SH-SY5Y (cell line): ENCODE results near the gene TTLL9.

Experiments
- GATA2 ChIP-seq: IDR thresholded peaks from 2 replicates; pipeline ENCODE4 v1.6.1; 2011; ENCODE audit warnings: mild to moderate bottlenecking, low read depth, low read length
- GATA3 ChIP-seq: IDR thresholded peaks from 2 replicates; pipeline ENCODE4 v1.6.1; 2011; ENCODE audit warnings: low read depth, mild to moderate bottlenecking, low read length, moderate library complexity

DNA sequence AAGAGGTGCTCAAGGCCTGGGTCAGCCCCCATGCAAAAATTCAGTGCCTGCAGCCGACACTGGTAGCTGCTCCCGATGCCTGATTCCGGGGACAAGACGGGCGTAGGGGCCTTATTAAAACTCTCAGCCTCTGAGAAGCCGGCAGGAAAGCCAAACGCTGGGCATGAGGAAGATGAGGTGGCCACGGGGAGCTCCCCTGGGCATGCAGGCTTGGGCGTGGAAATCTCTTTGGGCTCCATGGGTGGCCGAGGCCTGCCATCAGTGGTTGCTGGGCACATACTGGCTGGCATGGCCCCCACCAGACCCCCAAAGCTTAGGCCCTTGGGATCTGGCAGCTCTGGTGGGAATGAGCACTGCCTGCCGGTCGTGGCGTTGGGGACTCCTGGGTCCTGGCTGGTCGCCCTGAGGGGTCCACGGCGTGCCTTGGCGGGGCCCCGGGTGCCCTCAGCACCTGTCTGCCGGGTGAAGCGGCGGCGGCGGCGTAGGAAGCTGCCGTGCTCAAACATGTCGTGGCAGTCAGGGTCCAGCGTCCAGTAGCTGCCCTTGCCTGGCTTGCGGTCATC lies 25.6 kb upstream of the TTLL9 start:
- TF ChIP-seq GATA3 = no peak
- no peak for TF ChIP-seq GATA2
